GM19240 (cell line): ENCODE data around the gene LMF2.

ENCODE experiments used
- DNase-seq: peaks from one replicate; pipeline ENCODE4 v3.0.0; 2011; ENCODE audit warnings: low spot score; ENCODE audit not compliant: insufficient read length

The LMF2 gene

GRCh38 chr22:50483556-50483955, 23.9 kb downstream of the LMF2 start:
- DNase-seq, result no peak

GRCh38 chr22:50483106-50483505, 24.4 kb downstream of the LMF2 start:
- DNase-seq, result no peak

- no peak for DNase-seq
Observed at GRCh38 chr22:50482107-50483074, 25.1 kb downstream of the LMF2 start.

GRCh38 chr22:50481440-50482106, 25.9 kb downstream of the LMF2 start, which contains the start of gene ADM2:
ADM2 (plus strand) TSS chr22:50481543; CDS start chr22:50481848, 305 bp downstream.
- no peak for DNase-seq

- DNase-seq, result no peak
Observed at GRCh38 chr22:50481045-50481439, 26.5 kb downstream of the LMF2 start.

GRCh38 chr22:50479721-50480120, 27.8 kb downstream of the LMF2 start:
- DNase-seq, result no peak

GRCh38 chr22:50477923-50478322, 29.6 kb downstream of the LMF2 start:
- no peak for DNase-seq

- DNase-seq, result no peak
Observed at GRCh38 chr22:50476868-50477267, 30.6 kb downstream of the LMF2 start.

- no peak for DNase-seq
Observed at GRCh38 chr22:50475652-50476002, 31.9 kb downstream of the LMF2 start.

GRCh38 chr22:50474710-50475651, 32.5 kb downstream of the LMF2 start, which contains the start of gene SBF1:
SBF1 (minus strand) TSS chr22:50475035; CDS start chr22:50474840, 195 bp downstream.
- DNase-seq, result peak; percentile 98

GRCh38 chr22:50473855-50474671, 33.4 kb downstream of the LMF2 start:
- no peak for DNase-seq

GRCh38 chr22:50473088-50473487, 34.4 kb downstream of the LMF2 start:
- DNase-seq, result no peak

GRCh38 chr22:50471962-50472361, 35.5 kb downstream of the LMF2 start:
- DNase-seq, result no peak

- no peak for DNase-seq
Observed at GRCh38 chr22:50471197-50471847, 36.2 kb downstream of the LMF2 start.

- DNase-seq, result no peak
Observed at GRCh38 chr22:50470491-50470890, 37.0 kb downstream of the LMF2 start.

GRCh38 chr22:50469377-50470305, 37.9 kb downstream of the LMF2 start:
- DNase-seq, result peak; percentile 95

- no peak for DNase-seq
Observed at GRCh38 chr22:50468626-50469025, 38.9 kb downstream of the LMF2 start.

- no peak for DNase-seq
Observed at GRCh38 chr22:50467773-50468440, 39.6 kb downstream of the LMF2 start.
